ENCODE results near the gene SP140.

- TF ChIP-seq EZH2phosphoT487 (IDR thresholded peaks at IDR 0.05): no peak
- no peak for TF ChIP-seq EZH2 (IDR thresholded peaks at IDR 0.05)
These were observed 130.5 kb downstream of the SP140 start for GRCh38 chr2:230356084-230356483.

All from neural progenitor cell (in vitro differentiated cells).